ENCODE measurements around the gene METRNL.

METRNL gene

GRCh38 chr17:83056583-83057396 lies 22.6 kb upstream of the METRNL start:
- Histone ChIP-seq H3K4me1 (ENCODE audit: insufficient read depth, low read length) (peaks cover 7% of the 10 kb centered on the region), H3K4me2 (ENCODE audit: insufficient read depth, low read length) (no peak overlapping the region), H2AFZ (ENCODE audit: low read depth, low read length) (no peak overlapping the region), H3K9ac (ENCODE audit: low read depth, low read length) (no peak overlapping the region), H3K4me3 (ENCODE audit: low read depth in 1 of 2, low read length in 2 of 2) (no peak overlapping the region), H3K27ac (ENCODE audit: low read length) (no peak overlapping the region), H3K27me3 (ENCODE audit: insufficient read depth, low read length, poor library complexity) (no peaks in the 10 kb centered on the region), H3K36me3 (ENCODE audit: insufficient read depth, low read length) (no peaks in the 10 kb centered on the region), H3K79me2 (ENCODE audit: insufficient read depth, low read length) (no peaks in the 10 kb centered on the region), H4K20me1 (ENCODE audit: insufficient read depth, low read length) (no peaks in the 10 kb centered on the region), H3K9me3 (ENCODE audit: insufficient read depth, low read length, severe bottlenecking) (no peaks in the 10 kb centered on the region)
- TF ChIP-seq, protein P1, sequence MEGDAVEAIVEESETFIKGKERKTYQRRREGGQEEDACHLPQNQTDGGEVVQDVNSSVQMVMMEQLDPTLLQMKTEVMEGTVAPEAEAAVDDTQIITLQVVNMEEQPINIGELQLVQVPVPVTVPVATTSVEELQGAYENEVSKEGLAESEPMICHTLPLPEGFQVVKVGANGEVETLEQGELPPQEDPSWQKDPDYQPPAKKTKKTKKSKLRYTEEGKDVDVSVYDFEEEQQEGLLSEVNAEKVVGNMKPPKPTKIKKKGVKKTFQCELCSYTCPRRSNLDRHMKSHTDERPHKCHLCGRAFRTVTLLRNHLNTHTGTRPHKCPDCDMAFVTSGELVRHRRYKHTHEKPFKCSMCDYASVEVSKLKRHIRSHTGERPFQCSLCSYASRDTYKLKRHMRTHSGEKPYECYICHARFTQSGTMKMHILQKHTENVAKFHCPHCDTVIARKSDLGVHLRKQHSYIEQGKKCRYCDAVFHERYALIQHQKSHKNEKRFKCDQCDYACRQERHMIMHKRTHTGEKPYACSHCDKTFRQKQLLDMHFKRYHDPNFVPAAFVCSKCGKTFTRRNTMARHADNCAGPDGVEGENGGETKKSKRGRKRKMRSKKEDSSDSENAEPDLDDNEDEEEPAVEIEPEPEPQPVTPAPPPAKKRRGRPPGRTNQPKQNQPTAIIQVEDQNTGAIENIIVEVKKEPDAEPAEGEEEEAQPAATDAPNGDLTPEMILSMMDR (IDR thresholded peaks at IDR 0.05; ENCODE audit: borderline replicate concordance, extremely low read depth, low read length, poor library complexity, severe bottlenecking): no peak
- no peak for TF ChIP-seq EZH2 (IDR thresholded peaks at IDR 0.05; ENCODE audit: borderline replicate concordance, low read depth, low read length, severe bottlenecking)
- ATAC-seq (ENCODE audit: insufficient read depth, low read depth) (no peak), DNase-seq (no peak)

GRCh38 chr17:83057397-83057761 lies 22.0 kb upstream of the METRNL start:
- no peaks in the 10 kb centered on the region for H3K36me3 ChIP-seq (ENCODE audit: insufficient read depth, low read length)
- no peak overlapping the region for H2AFZ ChIP-seq (ENCODE audit: low read depth, low read length)
- no peak for ATAC-seq (ENCODE audit: insufficient read depth, low read depth)
- H3K4me1 ChIP-seq (ENCODE audit: insufficient read depth, low read length): peaks cover 2% of the 10 kb centered on the region
- H3K9me3 ChIP-seq (ENCODE audit: insufficient read depth, low read length, severe bottlenecking): no peaks in the 10 kb centered on the region
- no peaks in the 10 kb centered on the region for H3K27me3 ChIP-seq (ENCODE audit: insufficient read depth, low read length, poor library complexity)
- TF ChIP-seq EZH2 (IDR thresholded peaks at IDR 0.05; ENCODE audit: borderline replicate concordance, low read depth, low read length, severe bottlenecking): no peak
- TF ChIP-seq, protein P1 (IDR thresholded peaks at IDR 0.05; ENCODE audit: borderline replicate concordance, extremely low read depth, low read length, poor library complexity, severe bottlenecking): no peak
- H3K27ac ChIP-seq (ENCODE audit: low read length): no peak overlapping the region
- H3K4me2 ChIP-seq (ENCODE audit: insufficient read depth, low read length): no peak overlapping the region
- DNase-seq: no peak
- H3K9ac ChIP-seq (ENCODE audit: low read depth, low read length): no peak overlapping the region
- H3K4me3 ChIP-seq (ENCODE audit: low read depth in 1 of 2, low read length in 2 of 2): no peak overlapping the region
- no peaks in the 10 kb centered on the region for H4K20me1 ChIP-seq (ENCODE audit: insufficient read depth, low read length)
- H3K79me2 ChIP-seq (ENCODE audit: insufficient read depth, low read length): no peaks in the 10 kb centered on the region

- Histone ChIP-seq H3K27me3 (ENCODE audit: insufficient read depth, low read length, poor library complexity) (no peaks in the 10 kb centered on the region), H3K36me3 (ENCODE audit: insufficient read depth, low read length) (no peaks in the 10 kb centered on the region), H3K4me1 (ENCODE audit: insufficient read depth, low read length) (no peaks in the 10 kb centered on the region), H4K20me1 (ENCODE audit: insufficient read depth, low read length) (0 out of 2 replicates have a peak, but pooled peaks cover under 1% of the 10 kb centered on the region), H3K79me2 (ENCODE audit: insufficient read depth, low read length) (no peaks in the 10 kb centered on the region), H3K4me2 (ENCODE audit: insufficient read depth, low read length) (no peak overlapping the region), H3K9me3 (ENCODE audit: insufficient read depth, low read length, severe bottlenecking) (no peaks in the 10 kb centered on the region), H3K4me3 (ENCODE audit: low read depth in 1 of 2, low read length in 2 of 2) (no peak overlapping the region), H3K27ac (ENCODE audit: low read length) (no peak overlapping the region), H3K9ac (ENCODE audit: low read depth, low read length) (no peak overlapping the region), H2AFZ (ENCODE audit: low read depth, low read length) (no peak overlapping the region)
- TF ChIP-seq, protein P1 (IDR thresholded peaks at IDR 0.05; ENCODE audit: borderline replicate concordance, extremely low read depth, low read length, poor library complexity, severe bottlenecking): no peak
- no peak for TF ChIP-seq EZH2 (IDR thresholded peaks at IDR 0.05; ENCODE audit: borderline replicate concordance, low read depth, low read length, severe bottlenecking)
- DNase-seq (no peak), ATAC-seq (ENCODE audit: insufficient read depth, low read depth) (no peak)
Measured at GRCh38 chr17:83057793-83058265, 21.6 kb upstream of the METRNL start.

Measured in DND-41 (cell line).